Activated CD8-positive, alpha-beta memory T cell treated with anti-CD3 and anti-CD28 coated beads, Interleukin-2, amount 50 U/mL, for 1 hour (primary cell): ENCODE measurements around the gene IGBP1.
"Not testable (repeated sequence)": the region's sequence is repeated elsewhere in the genome, so short reads cannot be mapped to it uniquely, and the experiment has no call there.

Experiments used
- DNase-seq: peaks from one replicate; pipeline ENCODE4 v3.0.0-alpha.2; 2020; ENCODE audit errors: extremely low read depth

The IGBP1 gene

GRCh38 chrX:70166601-70167590 lies 33.6 kb downstream of the IGBP1 start:
- DNase-seq, result no peak

GRCh38 chrX:70168238-70169188 lies 35.3 kb downstream of the IGBP1 start:
- no peak for DNase-seq

GRCh38 chrX:70169281-70169680 lies 36.0 kb downstream of the IGBP1 start:
- no peak for DNase-seq

GRCh38 chrX:70171624-70172023 lies 38.4 kb downstream of the IGBP1 start:
- no peak for DNase-seq

GRCh38 chrX:70172221-70172620 lies 39.0 kb downstream of the IGBP1 start:
- DNase-seq, result no peak

GRCh38 chrX:70172964-70173363 lies 39.7 kb downstream of the IGBP1 start:
- DNase-seq, result no peak

GRCh38 chrX:70174754-70175153 lies 41.5 kb downstream of the IGBP1 start:
- DNase-seq, result no peak

GRCh38 chrX:70175338-70175737 lies 42.1 kb downstream of the IGBP1 start:
- DNase-seq, result no peak

- DNase-seq, result no peak
These were observed 43.8 kb downstream of the IGBP1 start, which contains the start of gene DGAT2L6 for GRCh38 chrX:70176938-70177533. TSS of gene DGAT2L6 (plus strand) at chrX:70177483. CDS start at chrX:70177583, 100 bp downstream.

GRCh38 chrX:70183091-70183490 lies 49.8 kb downstream of the IGBP1 start:
- DNase-seq, result no peak

- DNase-seq, result no peak
These were observed 57.0 kb downstream of the IGBP1 start for GRCh38 chrX:70190225-70190624.

- DNase-seq, result peak; percentile 23
These were observed 63.9 kb downstream of the IGBP1 start for GRCh38 chrX:70196961-70197720.

GRCh38 chrX:70201732-70202131 lies 68.5 kb downstream of the IGBP1 start:
- no peak for DNase-seq

GRCh38 chrX:70208479-70208878 lies 75.2 kb downstream of the IGBP1 start:
- no peak for DNase-seq

- DNase-seq, result not testable (repeated sequence)
These were observed 76.3 kb downstream of the IGBP1 start for GRCh38 chrX:70209570-70209969.
